CD4-positive, alpha-beta T cell treated with Interleukin-15 for 4 hours (primary cell): ENCODE measurements around the gene ZMAT3.
"Not testable (repeated sequence)": the region's sequence is repeated elsewhere in the genome, so short reads cannot be mapped to it uniquely, and the experiment has no call there.

Experiments used
- DNase-seq: peaks from one replicate; pipeline ENCODE4 v3.0.0-alpha.2; 2020; ENCODE audit warnings: low spot score

The ZMAT3 gene

GRCh38 chr3:179071323-179072099 is at the start of gene ZMAT3:
Gene ZMAT3, minus strand, starts transcription at chr3:179071809. Its CDS starts 4,057 bp downstream, at chr3:179067752.
- peak; percentile 82 for DNase-seq

- no peak for DNase-seq
Observed at GRCh38 chr3:179116816-179117215, 45.2 kb upstream of the ZMAT3 start.

- not testable (repeated sequence) for DNase-seq
Observed at GRCh38 chr3:179115444-179115843, 43.8 kb upstream of the ZMAT3 start.

- no peak for DNase-seq
Observed at GRCh38 chr3:179113903-179114302, 42.3 kb upstream of the ZMAT3 start.

GRCh38 chr3:179108086-179108485 is 36.5 kb upstream of the ZMAT3 start:
- DNase-seq: no peak

GRCh38 chr3:179107617-179108016 is 36.0 kb upstream of the ZMAT3 start:
- no peak for DNase-seq

- DNase-seq: no peak
Observed at GRCh38 chr3:179105881-179106280, 34.3 kb upstream of the ZMAT3 start.

- no peak for DNase-seq
Observed at GRCh38 chr3:179100652-179101051, 29.0 kb upstream of the ZMAT3 start.

- DNase-seq: no peak
Observed at GRCh38 chr3:179098388-179099077, 26.9 kb upstream of the ZMAT3 start.

GRCh38 chr3:179093807-179094206 is 22.2 kb upstream of the ZMAT3 start:
- DNase-seq: no peak

GRCh38 chr3:179091113-179091512 is 19.5 kb upstream of the ZMAT3 start:
- no peak for DNase-seq

GRCh38 chr3:179088306-179088705 is 16.7 kb upstream of the ZMAT3 start:
- no peak for DNase-seq

- no peak for DNase-seq
Observed at GRCh38 chr3:179083977-179084376, 12.4 kb upstream of the ZMAT3 start.

- no peak for DNase-seq
Observed at GRCh38 chr3:179082416-179082815, 10.8 kb upstream of the ZMAT3 start.

- DNase-seq: no peak
Observed at GRCh38 chr3:179081885-179082284, 10.3 kb upstream of the ZMAT3 start.

GRCh38 chr3:179079537-179079936 is 7.9 kb upstream of the ZMAT3 start:
- no peak for DNase-seq

- DNase-seq: no peak
Observed at GRCh38 chr3:179076243-179077027, 4.8 kb upstream of the ZMAT3 start.

GRCh38 chr3:179074656-179075055 is 3.0 kb upstream of the ZMAT3 start:
- peak; percentile 11 for DNase-seq

- no peak for DNase-seq
Observed at GRCh38 chr3:179073816-179074215, 2.2 kb upstream of the ZMAT3 start.

GRCh38 chr3:179072100-179072438 is 460 bp upstream of the ZMAT3 start:
- DNase-seq: peak; percentile 43

- no peak for DNase-seq
Observed at GRCh38 chr3:179071027-179071322, 634 bp downstream of the ZMAT3 start.

- DNase-seq: no peak
Observed at GRCh38 chr3:179069762-179070390, 1.7 kb downstream of the ZMAT3 start.
